ENCODE measurements around the gene CRX.
A peak's percentile ranks its signal among the peaks of the same experiment; 100 is the strongest.
"Not testable (repeated sequence)": the region's sequence is repeated elsewhere in the genome, so short reads cannot be mapped to it uniquely, and the experiment has no call there.

The CRX gene

DNA sequence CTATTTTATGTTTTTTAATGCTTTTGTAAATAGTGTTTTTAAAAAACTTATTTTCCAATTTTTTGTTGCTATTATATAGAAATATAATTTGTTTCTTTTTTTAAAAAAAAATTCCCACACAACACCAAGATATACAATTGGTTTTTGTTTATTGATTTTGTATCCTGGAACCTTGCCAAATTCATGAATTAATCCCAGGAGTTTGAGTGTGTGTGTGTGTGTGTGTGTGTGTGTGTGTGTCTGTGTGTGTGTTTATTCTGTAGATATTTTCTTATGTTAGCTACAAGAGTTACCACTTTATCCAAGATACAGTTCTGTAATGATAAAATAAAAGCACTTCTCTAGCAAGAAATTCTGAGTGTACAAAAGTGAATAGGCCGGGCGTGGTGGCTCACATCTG, 25.0 kb upstream of the CRX start:
- DNase-seq: no peak
- peaks cover 6% of the 10 kb centered on the region for H3K9me3 Mint-ChIP-seq
- no peak overlapping the region for H3K27ac Mint-ChIP-seq
- peaks cover 11% of the 10 kb centered on the region for H3K27me3 Mint-ChIP-seq
- H3K4me1 Mint-ChIP-seq: no peaks in the 10 kb centered on the region
- ATAC-seq: no peak
- no peaks in the 10 kb centered on the region for H3K36me3 Mint-ChIP-seq (ENCODE audit: low read depth)
- H3K4me3 Mint-ChIP-seq: no peak overlapping the region

DNA sequence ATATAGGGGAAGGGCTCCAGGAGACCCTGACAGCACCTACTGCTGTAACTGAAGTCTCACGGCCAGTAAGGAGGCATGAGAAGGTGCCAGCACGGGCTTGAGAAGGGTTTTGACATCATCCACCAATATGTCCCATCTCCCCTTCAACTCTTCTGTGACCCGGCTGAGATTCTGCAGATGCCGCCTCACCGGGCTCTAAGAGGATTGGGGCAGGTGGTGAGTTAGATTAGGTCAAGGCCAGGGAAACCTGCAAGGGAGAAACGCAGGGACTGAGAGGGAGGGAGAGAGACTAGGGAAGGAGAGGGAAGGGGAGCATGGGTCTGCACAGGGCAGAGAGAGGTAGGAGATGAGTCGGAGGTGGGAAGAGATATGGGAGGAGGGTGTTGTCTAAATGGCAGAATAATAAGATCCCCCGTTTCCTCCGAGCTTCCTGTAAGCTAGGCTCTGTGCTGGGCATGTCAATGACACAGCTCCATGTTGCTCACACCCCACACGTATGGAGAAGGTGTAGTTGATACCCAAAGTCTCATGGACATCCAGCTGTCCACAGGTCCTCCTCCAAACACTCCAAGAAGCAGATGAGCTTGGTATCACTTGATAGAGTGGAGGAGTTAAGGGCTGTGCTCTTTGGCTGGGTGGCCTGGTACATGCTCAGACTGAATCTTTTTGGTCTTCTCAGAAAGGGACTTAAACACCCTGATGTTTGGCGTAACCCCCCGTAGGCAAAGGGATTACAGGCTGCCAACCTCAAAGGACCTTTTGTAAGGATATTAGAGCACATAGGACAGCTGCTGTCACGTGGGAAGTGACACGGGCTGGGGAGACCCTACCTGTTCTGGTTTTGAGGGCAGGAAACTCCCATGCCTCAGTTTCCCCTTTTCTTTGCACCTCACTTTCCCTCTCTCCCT, 23.5 kb upstream of the CRX start:
- no peaks in the 10 kb centered on the region for H3K36me3 Mint-ChIP-seq (ENCODE audit: low read depth)
- no peak overlapping the region for H3K27ac Mint-ChIP-seq
- H3K9me3 Mint-ChIP-seq: no peaks in the 10 kb centered on the region
- DNase-seq: no peak
- peaks cover 11% of the 10 kb centered on the region for H3K27me3 Mint-ChIP-seq
- H3K4me3 Mint-ChIP-seq: no peak overlapping the region
- ATAC-seq: no peak
- H3K4me1 Mint-ChIP-seq: no peaks in the 10 kb centered on the region

DNA sequence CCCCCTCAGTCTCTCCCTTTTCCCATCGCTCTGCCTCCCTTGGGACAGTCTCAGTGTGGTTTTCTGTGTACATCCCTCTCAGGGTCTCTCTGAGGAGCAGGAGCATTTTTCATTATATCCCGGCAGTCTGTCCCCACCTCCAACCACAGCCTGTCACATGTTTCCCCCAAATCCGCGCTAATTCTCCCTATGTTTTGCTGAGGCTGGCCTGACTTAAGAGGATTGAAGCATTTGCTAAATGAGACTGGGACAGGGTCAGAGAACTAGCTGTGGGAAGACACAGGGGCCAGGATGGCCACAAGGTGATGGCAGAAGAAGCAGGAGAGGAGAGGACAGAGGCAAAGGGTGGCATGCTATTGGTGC, 22.9 kb upstream of the CRX start:
- Mint-ChIP-seq H3K4me3 (no peak overlapping the region), H3K36me3 (ENCODE audit: low read depth) (no peaks in the 10 kb centered on the region), H3K27ac (no peak overlapping the region), H3K27me3 (peaks cover 11% of the 10 kb centered on the region), H3K9me3 (no peaks in the 10 kb centered on the region), H3K4me1 (no peaks in the 10 kb centered on the region)
- DNase-seq: no peak
- ATAC-seq: no peak

DNA sequence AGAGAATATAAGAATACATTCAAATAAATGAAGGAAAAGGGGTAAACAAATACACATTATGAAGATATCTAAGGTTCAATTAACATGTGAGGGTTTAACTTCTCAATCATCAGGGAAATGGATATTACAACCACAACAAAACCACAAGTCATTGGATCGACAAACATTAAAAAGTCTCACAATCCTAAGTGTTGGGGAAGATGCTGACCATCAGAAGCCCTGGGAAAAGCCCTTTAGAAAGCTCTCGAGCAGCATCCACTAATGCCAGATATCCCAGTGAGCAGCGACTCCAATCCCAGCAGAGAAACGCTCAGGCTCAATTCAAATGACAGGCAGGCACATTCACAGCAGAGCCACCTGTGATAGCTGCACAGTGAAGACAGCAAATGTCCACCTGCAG, 20.5 kb upstream of the CRX start:
- Mint-ChIP-seq H3K4me3 (no peak overlapping the region), H3K27ac (no peak overlapping the region), H3K4me1 (no peaks in the 10 kb centered on the region), H3K36me3 (ENCODE audit: low read depth) (no peaks in the 10 kb centered on the region), H3K9me3 (no peaks in the 10 kb centered on the region), H3K27me3 (peaks cover 8% of the 10 kb centered on the region)
- ATAC-seq (no peak), DNase-seq (no peak)

DNA sequence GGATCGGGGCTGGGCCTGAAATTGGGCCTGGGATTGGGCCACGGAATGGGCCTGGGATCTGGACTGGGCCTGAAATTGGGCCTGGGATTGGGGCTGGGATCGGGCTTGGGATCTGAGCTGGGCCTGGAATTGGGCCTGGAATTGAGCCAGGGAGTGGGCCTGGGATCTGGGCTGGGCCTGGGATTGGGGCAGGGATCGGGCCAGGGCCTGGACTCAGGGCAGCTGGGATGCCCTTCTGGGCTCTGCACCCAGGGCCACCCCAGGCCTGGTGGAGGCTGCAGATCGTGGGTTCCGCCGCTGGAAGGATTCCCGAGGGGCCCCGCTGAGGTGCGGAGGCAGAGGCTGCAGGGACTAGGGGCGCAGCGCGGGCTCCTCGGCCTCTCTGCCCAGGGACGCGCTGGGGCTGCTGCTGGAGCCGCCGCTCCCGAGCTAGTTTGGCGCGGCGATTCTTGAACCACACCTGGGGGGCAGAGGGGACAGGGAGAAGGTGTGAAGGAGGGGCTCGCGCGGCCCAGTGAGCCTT, 19.2 kb upstream of the CRX start:
- Mint-ChIP-seq H3K27me3 (peaks cover 12% of the 10 kb centered on the region), H3K36me3 (ENCODE audit: low read depth) (no peaks in the 10 kb centered on the region), H3K27ac (no peak overlapping the region), H3K4me1 (no peaks in the 10 kb centered on the region), H3K4me3 (no peak overlapping the region), H3K9me3 (no peaks in the 10 kb centered on the region)
- DNase-seq: no peak
- ATAC-seq: no peak

DNA sequence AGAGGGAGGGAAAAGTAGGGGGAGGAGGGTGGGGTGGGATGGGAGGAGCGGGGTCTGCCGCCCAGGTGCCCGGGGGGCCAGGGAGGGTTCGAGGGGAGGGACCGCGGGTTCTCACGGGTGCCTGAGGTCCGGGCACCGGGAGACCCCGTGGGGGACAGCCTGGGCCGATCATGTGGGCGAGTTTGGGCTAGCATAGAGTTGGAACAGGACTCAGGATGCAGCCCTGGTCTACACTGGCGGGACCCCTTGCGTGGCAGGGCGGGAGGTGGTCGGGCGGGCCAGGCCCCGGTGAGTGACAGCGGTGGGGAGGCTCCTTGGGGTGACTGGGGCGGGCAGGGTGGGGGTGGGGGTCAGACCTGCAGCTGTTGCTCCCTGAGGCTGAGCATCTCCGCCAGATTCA, 18.6 kb upstream of the CRX start:
- not testable (repeated sequence) for DNase-seq; ATAC-seq; H3K4me3 Mint-ChIP-seq; H3K27me3 Mint-ChIP-seq; H3K36me3 Mint-ChIP-seq (ENCODE audit: low read depth); H3K27ac Mint-ChIP-seq; H3K4me1 Mint-ChIP-seq; H3K9me3 Mint-ChIP-seq

DNA sequence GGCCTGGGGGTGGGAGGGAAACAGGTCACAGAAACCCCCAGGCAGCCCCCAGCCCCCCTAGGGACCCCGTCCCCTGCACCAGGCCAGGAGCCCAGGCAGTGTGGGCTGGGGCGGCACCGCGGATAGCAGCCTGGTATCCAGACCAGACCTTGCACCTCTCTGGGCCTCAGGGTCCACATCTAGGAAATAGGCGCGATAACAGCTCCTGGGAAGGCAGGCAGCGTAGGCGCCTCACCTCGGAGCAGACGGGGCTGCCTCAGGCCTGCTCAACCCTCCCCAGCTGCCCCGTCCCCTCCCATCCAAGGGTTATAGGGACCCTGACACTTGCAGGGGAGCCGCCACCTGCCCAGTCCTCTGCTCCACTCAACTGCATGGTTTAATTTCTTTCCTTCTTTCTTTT, 18.1 kb upstream of the CRX start:
- not testable (repeated sequence) for H3K36me3 Mint-ChIP-seq (ENCODE audit: low read depth); H3K27ac Mint-ChIP-seq; ATAC-seq; H3K4me1 Mint-ChIP-seq; DNase-seq; H3K4me3 Mint-ChIP-seq; H3K9me3 Mint-ChIP-seq; H3K27me3 Mint-ChIP-seq

DNA sequence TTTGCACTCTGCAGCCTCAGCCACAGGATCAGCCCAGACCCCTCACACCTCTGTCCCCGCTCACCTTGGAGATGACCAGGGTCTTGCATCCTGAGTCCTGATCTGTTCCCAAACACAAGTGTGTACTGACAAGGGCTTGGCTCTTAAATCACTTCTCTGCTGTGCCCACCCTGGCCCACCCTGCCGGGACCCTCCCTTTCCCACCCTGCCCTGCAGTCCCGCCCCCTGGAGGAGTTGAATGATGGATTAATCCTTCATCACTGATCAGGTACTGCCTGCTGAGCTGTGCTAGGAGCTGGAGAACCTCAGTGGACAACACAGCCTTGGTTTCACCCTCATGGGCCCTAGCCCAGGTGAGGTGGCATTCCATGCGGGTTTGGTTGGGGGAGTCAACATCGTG, 17.3 kb upstream of the CRX start, which contains the start of gene TPRX1:
Gene TPRX1 (minus strand): TSS at position 101 of the 400 bp plus-strand sequence. CDS start 12 bp downstream, at position 89.
- not testable (repeated sequence) for H3K36me3 Mint-ChIP-seq (ENCODE audit: low read depth); DNase-seq; H3K4me3 Mint-ChIP-seq; H3K27ac Mint-ChIP-seq; ATAC-seq; H3K9me3 Mint-ChIP-seq; H3K4me1 Mint-ChIP-seq; H3K27me3 Mint-ChIP-seq

DNA sequence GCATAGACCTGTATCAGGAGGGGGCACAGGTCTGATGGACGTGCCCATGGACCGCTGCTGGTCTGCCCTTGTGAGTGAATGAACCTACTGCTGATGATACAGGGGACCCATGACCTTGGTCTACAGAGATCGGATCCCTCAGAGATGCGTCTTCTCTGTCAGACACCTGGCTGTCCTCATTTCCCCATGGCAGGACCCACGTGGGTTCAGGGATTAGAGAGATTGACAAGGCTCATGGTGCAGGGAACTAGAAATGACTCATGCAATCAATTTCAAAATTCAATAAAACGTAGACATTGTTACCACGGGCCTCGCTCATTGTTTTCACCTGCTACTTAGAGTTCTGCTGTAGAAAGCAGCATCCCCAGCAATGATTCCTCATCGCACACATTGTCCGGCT, 16.4 kb upstream of the CRX start:
- no peak overlapping the region for H3K27ac Mint-ChIP-seq
- H3K36me3 Mint-ChIP-seq (ENCODE audit: low read depth): no peaks in the 10 kb centered on the region
- no peaks in the 10 kb centered on the region for H3K9me3 Mint-ChIP-seq
- ATAC-seq: no peak
- H3K27me3 Mint-ChIP-seq: peaks cover 3% of the 10 kb centered on the region
- no peaks in the 10 kb centered on the region for H3K4me1 Mint-ChIP-seq
- DNase-seq: no peak
- no peak overlapping the region for H3K4me3 Mint-ChIP-seq

DNA sequence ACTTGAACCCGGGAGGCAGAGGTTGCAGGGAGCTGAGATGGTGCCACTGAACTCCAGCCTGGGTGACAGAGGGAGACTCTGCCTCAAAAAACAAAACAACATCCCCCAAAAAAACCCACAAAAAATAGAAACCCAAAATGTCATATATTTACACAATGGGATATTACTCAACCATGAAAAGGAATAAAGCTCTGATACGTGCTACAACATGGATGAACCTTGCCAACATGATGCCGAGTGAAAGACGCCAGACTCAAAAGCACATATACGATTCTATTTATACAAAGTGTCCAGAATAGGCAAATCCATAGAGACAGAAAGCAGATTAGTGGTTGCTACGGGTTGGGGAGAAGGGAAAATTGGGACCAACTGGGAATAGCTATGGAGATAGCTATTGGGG, 15.3 kb upstream of the CRX start:
- no peak for ATAC-seq
- H3K9me3 Mint-ChIP-seq: no peaks in the 10 kb centered on the region

DNA sequence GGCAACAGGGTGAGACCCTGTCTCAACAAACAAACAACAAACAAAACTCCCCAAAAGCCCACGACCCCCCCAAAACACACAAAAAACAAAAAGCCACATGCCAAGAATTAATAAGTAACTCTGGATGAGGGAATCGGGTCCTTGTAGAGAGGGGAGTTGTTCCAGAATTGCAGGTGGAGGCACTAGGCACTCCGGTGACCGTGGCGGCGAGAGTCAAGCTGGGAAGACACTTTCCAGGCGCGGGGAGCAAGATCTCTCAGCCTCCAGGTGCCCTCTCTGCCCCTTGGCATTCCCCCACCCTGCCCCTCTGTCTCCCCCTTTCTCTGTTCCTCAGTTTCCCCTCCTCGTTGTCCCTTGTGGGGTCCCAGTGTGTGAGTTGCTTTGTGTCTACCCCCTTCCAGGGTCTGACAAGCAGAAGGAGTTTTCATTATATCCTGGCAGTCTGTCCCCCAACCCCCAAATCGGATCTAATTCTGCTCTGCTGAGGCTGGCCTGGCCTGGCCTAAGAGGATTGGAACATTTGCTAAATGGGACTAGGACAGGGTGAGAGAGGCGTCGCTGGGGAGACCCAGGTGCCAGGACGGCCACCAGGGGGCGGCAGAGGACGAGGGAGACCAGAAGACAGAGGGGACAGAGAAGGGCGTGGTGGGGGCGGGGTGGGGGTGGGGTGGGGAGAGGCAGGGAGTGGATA, 8.3 kb upstream of the CRX start:
- no peak overlapping the region for H3K4me3 Mint-ChIP-seq
- H3K9me3 Mint-ChIP-seq: no peaks in the 10 kb centered on the region
- peak; percentile 76 for ATAC-seq
- peaks cover 3% of the 10 kb centered on the region for H3K27me3 Mint-ChIP-seq
- no peaks in the 10 kb centered on the region for H3K36me3 Mint-ChIP-seq (ENCODE audit: low read depth)
- peak; percentile 87 for DNase-seq
- no peak overlapping the region for H3K27ac Mint-ChIP-seq
- no peaks in the 10 kb centered on the region for H3K4me1 Mint-ChIP-seq

More for the DNA sequence above, 15.3 kb upstream of the CRX start:
- H3K27me3 Mint-ChIP-seq: peaks cover 3% of the 10 kb centered on the region
- no peak for DNase-seq
- H3K4me1 Mint-ChIP-seq: no peaks in the 10 kb centered on the region
- no peak overlapping the region for H3K27ac Mint-ChIP-seq
- no peaks in the 10 kb centered on the region for H3K36me3 Mint-ChIP-seq (ENCODE audit: low read depth)
- H3K4me3 Mint-ChIP-seq: no peak overlapping the region

DNA sequence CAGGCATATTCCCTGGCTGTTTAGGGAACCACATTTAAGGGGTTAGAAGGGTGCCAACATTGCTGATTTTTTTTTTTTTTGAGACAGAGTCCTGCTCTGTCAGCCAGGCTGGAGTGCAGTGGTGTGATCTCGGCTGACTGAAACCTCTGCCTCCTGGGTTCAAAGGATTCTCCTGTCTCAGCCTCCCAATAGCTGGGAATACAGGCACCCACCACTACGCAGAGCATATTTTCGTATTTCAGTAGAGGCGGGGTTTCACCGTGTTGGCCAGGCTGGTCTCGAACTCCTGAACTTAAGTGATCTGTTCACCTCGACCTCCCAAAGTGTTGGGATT, 7.8 kb upstream of the CRX start:
- no peak overlapping the region for H3K4me3 Mint-ChIP-seq
- H3K9me3 Mint-ChIP-seq: no peaks in the 10 kb centered on the region
- DNase-seq: no peak
- no peaks in the 10 kb centered on the region for H3K4me1 Mint-ChIP-seq
- ATAC-seq: no peak
- no peaks in the 10 kb centered on the region for H3K36me3 Mint-ChIP-seq (ENCODE audit: low read depth)
- peaks cover 7% of the 10 kb centered on the region for H3K27me3 Mint-ChIP-seq
- no peak overlapping the region for H3K27ac Mint-ChIP-seq

DNA sequence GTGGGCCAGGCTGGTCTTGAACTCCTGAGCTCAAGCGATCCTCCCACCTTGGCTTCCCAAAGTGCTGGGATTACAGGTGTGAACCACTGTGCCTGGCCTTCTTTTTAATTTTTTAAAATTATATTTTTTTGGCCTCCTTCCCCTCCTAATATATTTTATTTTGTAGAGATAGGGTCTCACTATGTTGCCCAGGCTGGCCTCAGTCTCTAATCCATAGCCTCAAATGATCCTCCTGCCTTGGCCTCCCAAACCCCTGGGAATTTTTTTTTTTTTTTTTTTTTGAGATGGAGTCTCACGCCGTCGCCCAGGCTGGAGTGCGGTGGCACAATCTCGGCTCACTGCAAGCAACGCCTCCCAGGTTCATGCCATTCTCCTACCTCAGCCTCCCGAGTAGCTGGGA, 5.5 kb upstream of the CRX start:
- H3K9me3 Mint-ChIP-seq; H3K36me3 Mint-ChIP-seq (ENCODE audit: low read depth); H3K4me3 Mint-ChIP-seq; DNase-seq; H3K4me1 Mint-ChIP-seq; ATAC-seq; H3K27ac Mint-ChIP-seq: not testable (repeated sequence)
- peaks cover 29% of the 10 kb centered on the region for H3K27me3 Mint-ChIP-seq

DNA sequence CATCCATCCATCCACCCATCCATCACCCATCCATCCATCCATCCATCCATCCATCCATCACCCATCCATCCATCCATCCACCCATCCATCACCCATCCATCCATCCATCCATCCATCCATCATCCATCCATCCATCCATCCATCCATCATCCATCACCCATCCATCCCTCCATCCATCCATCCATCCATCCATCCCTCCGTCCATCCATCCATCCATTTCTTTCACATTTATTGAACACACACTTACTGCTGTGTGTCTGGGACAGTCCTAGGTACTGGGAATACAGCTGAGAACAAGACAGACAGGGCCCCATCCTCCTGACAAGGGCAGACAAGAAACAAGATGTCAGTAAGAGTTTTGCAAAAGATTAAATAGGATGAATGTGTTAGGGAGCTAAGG, 3.5 kb upstream of the CRX start:
- not testable (repeated sequence) for DNase-seq; H3K36me3 Mint-ChIP-seq (ENCODE audit: low read depth); ATAC-seq; H3K9me3 Mint-ChIP-seq; H3K27ac Mint-ChIP-seq; H3K4me1 Mint-ChIP-seq; H3K4me3 Mint-ChIP-seq
- peaks cover 29% of the 10 kb centered on the region for H3K27me3 Mint-ChIP-seq

DNA sequence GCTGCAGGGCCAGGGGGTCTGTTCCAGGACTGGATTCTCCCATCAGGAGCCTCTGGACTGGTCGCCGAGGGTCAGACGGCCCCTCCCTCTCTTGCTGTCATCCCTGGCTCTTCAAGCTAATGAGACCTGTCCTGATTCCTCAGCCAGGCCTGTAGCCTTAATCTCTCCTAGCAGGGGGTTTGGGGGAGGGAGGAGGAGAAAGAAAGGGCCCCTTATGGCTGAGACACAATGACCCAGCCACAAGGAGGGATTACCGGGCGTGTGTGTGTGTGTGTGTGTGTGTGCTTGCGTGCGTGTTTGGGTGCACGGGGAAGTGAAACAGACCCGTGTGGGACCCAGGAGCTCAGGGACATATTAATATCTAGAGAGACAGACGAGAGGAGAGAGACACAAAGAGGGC, 1.9 kb upstream of the CRX start:
- Mint-ChIP-seq H3K36me3 (ENCODE audit: low read depth) (no peaks in the 10 kb centered on the region), H3K4me3 (no peak overlapping the region), H3K27ac (no peak overlapping the region), H3K27me3 (peaks cover 29% of the 10 kb centered on the region), H3K9me3 (no peaks in the 10 kb centered on the region), H3K4me1 (no peaks in the 10 kb centered on the region)
- no peak for DNase-seq
- ATAC-seq: no peak

Data from activated naive CD8-positive, alpha-beta T cell treated with anti-CD3 and anti-CD28 coated beads, Interleukin-2, amount 50 U/mL, for 24 hours (primary cell).